Right atrium auricular region (tissue), 2 donors: Measurements from ENCODE around the gene ATP2A3. TPM values are rescaled to one million over a fixed set of nuclear protein-coding genes. Genes with fewer than 3 reads are reported as not detected.
"Not testable (repeated sequence)": the region's sequence is repeated elsewhere in the genome, so short reads cannot be mapped to it uniquely, and the experiment has no call there.

Source experiments
- DNase-seq: peaks from one replicate; pipeline ENCODE4 v3.0.0-alpha.2; 2019; ENCODE audit warnings: low spot score
- H3K27ac ChIP-seq, 2 donors: fragments of 200-600 bp; sonication (generic); 1 replicate in 1 of 2; 2 replicates in 1 of 2; pipeline ENCODE4 v1.5.1; 2016 to 2019
- H3K27me3 ChIP-seq, 2 donors: fragments of 200-600 bp; sonication (generic); one replicate each; pipeline versions ENCODE4 v1.5.1 to v1.6.0; 2017 to 2019
- H3K36me3 ChIP-seq: fragments of 200-600 bp; sonication (generic); one replicate; pipeline ENCODE4 v1.5.1; 2016
- H3K4me1 ChIP-seq, 2 donors: fragments of 200-600 bp; sonication (generic); one replicate each; pipeline versions ENCODE4 v1.5.1 to v1.6.0; 2017 to 2019
- H3K4me3 ChIP-seq, 2 donors: fragments of 200-600 bp; sonication (generic); 1 replicate in 1 of 2; 2 replicates in 1 of 2; pipeline ENCODE4 v1.5.1; 2017 to 2019; ENCODE audit warnings: mild to moderate bottlenecking in 1 of 2, moderate library complexity in 1 of 2
- H3K9me3 ChIP-seq, 2 donors: fragments of 200-600 bp; sonication (generic); one replicate each; pipeline ENCODE4 v1.5.1; 2019
- CTCF ChIP-seq, 2 donors: fragments of 200-600 bp; sonication (generic); IDR thresholded peaks; one replicate each; pipeline ENCODE4 v1.5.1; 2019; ENCODE audit warnings: antibody characterized with exemption in 2 of 2
- total RNA-seq, 2 donors: library from RNA; depleted of rRNA; stranded (reverse); fragments of >200 nt; gene quantifications; one replicate each; pipeline ENCODE4 v1.1.0, GENCODE V29; 2016

ATP2A3 gene
- total RNA-seq, 2 donors from 2014 or later = 5.5 to 12.2 TPM

GRCh38 chr17:3994221-3994576 is 30.0 kb upstream of the ATP2A3 start:
- peaks cover 0 to 9% of the 10 kb centered on the region in 2 donors for H3K9me3 ChIP-seq
- H3K36me3 ChIP-seq = no peaks in the 10 kb centered on the region
- no peak for DNase-seq
- peaks cover 0 to 3% of the 10 kb centered on the region in 2 donors for H3K4me1 ChIP-seq
- H3K4me3 ChIP-seq = no peak overlapping the region
- no peak for TF ChIP-seq CTCF (IDR thresholded peaks at IDR 0.05)
- no peaks in the 10 kb centered on the region for H3K27me3 ChIP-seq
- no peak overlapping the region for H3K27ac ChIP-seq

GRCh38 chr17:3993493-3994220 is 29.4 kb upstream of the ATP2A3 start:
- DNase-seq = no peak
- no peaks in the 10 kb centered on the region for H3K27me3 ChIP-seq
- peaks cover 0 to 9% of the 10 kb centered on the region in 2 donors for H3K4me1 ChIP-seq
- no peak overlapping the region for H3K4me3 ChIP-seq
- H3K36me3 ChIP-seq = no peaks in the 10 kb centered on the region
- peaks cover 0 to 9% of the 10 kb centered on the region in 2 donors for H3K9me3 ChIP-seq
- TF ChIP-seq CTCF (IDR thresholded peaks at IDR 0.05) = no peak
- H3K27ac ChIP-seq = no peak overlapping the region

- no peak for TF ChIP-seq CTCF (IDR thresholded peaks at IDR 0.05)
- H3K9me3 ChIP-seq = peaks cover 0 to 6% of the 10 kb centered on the region in 2 donors
- H3K36me3 ChIP-seq = no peaks in the 10 kb centered on the region
- H3K4me1 ChIP-seq = peaks cover 0 to 13% of the 10 kb centered on the region in 2 donors
- no peaks in the 10 kb centered on the region for H3K27me3 ChIP-seq
- no peak overlapping the region for H3K27ac ChIP-seq
- H3K4me3 ChIP-seq = no peak overlapping the region
- DNase-seq = no peak
Measured at GRCh38 chr17:3992370-3992769, 28.1 kb upstream of the ATP2A3 start.

GRCh38 chr17:3991699-3992098 is 27.5 kb upstream of the ATP2A3 start:
- not testable (repeated sequence) for H3K27me3 ChIP-seq, H3K27ac ChIP-seq, H3K36me3 ChIP-seq, H3K9me3 ChIP-seq, H3K4me3 ChIP-seq, DNase-seq
- peaks cover 0 to 19% of the 10 kb centered on the region in 2 donors for H3K4me1 ChIP-seq

GRCh38 chr17:3990386-3991127 is 26.3 kb upstream of the ATP2A3 start:
- Histone ChIP-seq H3K27ac (no peak overlapping the region), H3K4me1 (peaks cover 0 to 26% of the 10 kb centered on the region in 2 donors), H3K27me3 (no peaks in the 10 kb centered on the region), H3K4me3 (no peak overlapping the region), H3K36me3 (no peaks in the 10 kb centered on the region), H3K9me3 (peaks cover 0 to 6% of the 10 kb centered on the region in 2 donors)
- TF ChIP-seq CTCF (IDR thresholded peaks at IDR 0.05) = no peak
- DNase-seq = no peak

- no peak for TF ChIP-seq CTCF (IDR thresholded peaks at IDR 0.05)
- Histone ChIP-seq H3K36me3 (no peaks in the 10 kb centered on the region), H3K27me3 (no peaks in the 10 kb centered on the region), H3K4me1 (peaks cover 0 to 29% of the 10 kb centered on the region in 2 donors), H3K4me3 (no peak overlapping the region), H3K27ac (peak overlapping the region; percentile 14 to 23), H3K9me3 (no peaks in the 10 kb centered on the region)
- DNase-seq = no peak
Measured at GRCh38 chr17:3989041-3989886, 25.0 kb upstream of the ATP2A3 start.
